GM20000 (cell line): ENCODE data around the gene JARID2.

Experiments
- DNase-seq: peaks from one replicate; pipeline ENCODE4 v3.0.0; 2012; ENCODE audit warnings: low spot score
- TF ChIP-seq, protein P1 (sequence below): IDR thresholded peaks from 2 replicates; pipeline ENCODE4 v1.5.1; 2012; ENCODE audit warnings: mild to moderate bottlenecking, control low read depth; ENCODE audit errors: extremely low read depth, missing control alignments

The JARID2 gene

DNA sequence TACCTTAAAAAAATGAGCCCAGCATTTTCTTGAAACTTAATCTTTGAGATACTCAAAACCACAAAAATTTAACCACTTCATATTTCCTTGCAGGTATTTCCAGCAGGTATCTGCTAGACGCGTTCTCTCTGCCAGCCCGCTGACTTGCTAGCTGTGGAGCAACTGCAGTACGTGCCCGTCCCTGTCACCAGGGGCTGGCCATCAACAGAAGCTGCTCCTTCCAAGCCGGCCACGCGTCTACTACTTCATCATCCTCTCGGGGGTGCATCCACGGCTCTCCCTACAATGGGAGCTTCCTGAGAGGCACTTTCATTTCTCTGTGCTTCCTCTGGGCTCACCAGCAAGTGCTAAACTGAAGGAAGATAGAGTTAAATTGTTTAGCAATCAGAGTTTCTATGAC lies 284.5 kb downstream of the JARID2 start:
- TF ChIP-seq, protein P1, sequence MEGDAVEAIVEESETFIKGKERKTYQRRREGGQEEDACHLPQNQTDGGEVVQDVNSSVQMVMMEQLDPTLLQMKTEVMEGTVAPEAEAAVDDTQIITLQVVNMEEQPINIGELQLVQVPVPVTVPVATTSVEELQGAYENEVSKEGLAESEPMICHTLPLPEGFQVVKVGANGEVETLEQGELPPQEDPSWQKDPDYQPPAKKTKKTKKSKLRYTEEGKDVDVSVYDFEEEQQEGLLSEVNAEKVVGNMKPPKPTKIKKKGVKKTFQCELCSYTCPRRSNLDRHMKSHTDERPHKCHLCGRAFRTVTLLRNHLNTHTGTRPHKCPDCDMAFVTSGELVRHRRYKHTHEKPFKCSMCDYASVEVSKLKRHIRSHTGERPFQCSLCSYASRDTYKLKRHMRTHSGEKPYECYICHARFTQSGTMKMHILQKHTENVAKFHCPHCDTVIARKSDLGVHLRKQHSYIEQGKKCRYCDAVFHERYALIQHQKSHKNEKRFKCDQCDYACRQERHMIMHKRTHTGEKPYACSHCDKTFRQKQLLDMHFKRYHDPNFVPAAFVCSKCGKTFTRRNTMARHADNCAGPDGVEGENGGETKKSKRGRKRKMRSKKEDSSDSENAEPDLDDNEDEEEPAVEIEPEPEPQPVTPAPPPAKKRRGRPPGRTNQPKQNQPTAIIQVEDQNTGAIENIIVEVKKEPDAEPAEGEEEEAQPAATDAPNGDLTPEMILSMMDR = no peak
- DNase-seq = no peak

DNA sequence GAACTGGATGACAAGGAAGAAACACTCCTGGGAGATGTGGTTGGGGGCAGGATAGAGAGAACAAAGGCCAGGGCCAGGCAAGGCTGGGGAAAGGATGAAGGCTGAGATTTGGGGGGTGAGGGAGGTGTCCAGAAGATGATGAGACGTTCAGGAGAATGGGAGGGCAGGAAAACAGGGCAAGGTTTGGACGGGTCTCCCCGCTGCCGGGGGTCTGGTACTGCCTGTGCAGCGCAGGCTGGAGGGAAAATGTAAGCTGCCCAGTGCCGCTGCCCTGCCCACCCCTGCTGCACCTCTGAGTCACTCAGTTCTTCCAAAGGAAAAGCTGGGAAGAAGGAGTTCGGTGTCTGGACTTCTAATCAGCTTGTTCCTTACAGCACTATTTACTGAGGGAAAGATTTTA lies 286.1 kb downstream of the JARID2 start:
- no peak for DNase-seq
- TF ChIP-seq, protein P1 = no peak

DNA sequence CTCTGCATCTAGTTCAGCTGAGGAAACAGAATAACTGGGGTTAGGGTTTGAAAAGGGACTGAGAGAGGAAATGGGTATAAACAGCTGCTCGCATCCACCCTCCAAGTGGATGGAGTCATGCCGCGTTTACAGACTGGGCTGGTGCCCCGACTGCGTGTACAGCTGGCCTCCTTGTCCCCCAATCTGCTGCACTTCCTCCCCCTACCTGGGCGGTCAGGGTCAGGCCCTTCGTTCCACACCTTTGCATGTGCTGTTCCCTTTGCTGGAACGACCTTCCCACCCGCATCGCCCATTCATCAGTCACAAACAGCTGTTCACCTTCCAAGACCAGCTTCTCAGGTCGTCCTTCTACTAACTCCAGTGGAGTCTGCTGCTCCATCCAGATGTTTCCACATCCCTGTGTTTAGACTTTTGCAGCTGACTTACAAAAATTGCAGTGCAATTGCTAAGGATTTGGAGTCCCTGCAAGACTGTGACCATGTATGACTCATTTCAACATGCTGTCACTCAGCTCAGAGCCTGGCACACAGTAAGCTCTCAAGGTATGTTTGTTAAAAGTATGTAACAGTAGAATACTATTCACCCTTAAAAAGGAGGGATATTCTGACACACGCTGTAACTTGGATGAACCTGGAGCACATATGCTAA lies 287.6 kb downstream of the JARID2 start:
- TF ChIP-seq, protein P1 = no peak
- DNase-seq = no peak

DNA sequence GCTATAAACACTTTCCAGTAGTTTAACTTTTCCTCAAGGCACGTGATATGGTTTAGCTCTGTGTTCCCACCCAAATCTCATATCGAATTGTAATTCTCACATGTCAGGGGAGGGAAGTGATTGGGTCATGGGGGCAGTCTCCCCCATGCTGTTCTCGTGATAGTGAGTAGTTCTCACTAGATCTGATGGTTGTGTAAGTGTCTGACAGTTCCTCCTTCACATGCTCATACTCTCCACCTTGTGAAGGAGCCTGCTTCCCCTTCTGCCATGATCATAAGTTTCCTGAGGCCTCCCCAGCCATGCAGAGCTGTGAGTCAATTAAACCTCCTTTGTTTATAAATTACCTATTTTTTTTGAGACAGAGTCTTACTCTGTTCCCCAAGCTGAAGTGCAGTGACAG lies 289.1 kb downstream of the JARID2 start:
- TF ChIP-seq, protein P1 = no peak
- DNase-seq = no peak

DNA sequence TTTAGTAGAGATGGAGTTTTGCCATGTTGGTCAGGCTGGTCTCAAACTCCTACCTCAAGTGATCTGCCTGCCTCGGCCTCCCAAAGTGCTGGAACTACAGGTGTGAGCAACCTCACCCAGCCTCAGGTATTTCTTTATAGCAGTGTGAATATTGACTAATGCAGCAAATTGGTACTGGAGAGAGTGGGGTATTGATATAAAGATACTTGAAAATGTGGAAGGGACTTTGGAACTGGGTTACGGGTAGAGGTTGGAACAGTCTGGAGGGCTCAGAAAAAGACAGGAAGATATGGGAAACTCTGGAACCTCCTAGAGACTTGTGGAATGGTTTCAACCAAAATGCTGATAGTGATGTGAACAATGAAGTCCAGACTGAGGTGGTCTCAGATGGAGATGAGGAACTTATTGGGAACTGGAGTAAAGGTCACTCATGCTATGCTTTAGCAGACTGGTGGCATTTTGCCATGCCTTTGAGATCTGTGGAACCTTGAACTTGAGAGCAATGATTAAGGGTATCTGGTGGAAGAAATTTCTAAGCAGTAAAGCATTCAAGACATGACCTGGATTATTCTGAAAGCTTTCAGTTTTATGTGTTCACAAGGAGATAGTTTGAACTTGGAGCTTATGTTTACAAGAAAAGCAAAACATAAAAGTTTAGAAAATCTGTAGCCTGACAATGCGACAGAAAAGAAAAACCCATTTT lies 289.8 kb downstream of the JARID2 start:
- TF ChIP-seq, protein P1 = no peak
- no peak for DNase-seq

DNA sequence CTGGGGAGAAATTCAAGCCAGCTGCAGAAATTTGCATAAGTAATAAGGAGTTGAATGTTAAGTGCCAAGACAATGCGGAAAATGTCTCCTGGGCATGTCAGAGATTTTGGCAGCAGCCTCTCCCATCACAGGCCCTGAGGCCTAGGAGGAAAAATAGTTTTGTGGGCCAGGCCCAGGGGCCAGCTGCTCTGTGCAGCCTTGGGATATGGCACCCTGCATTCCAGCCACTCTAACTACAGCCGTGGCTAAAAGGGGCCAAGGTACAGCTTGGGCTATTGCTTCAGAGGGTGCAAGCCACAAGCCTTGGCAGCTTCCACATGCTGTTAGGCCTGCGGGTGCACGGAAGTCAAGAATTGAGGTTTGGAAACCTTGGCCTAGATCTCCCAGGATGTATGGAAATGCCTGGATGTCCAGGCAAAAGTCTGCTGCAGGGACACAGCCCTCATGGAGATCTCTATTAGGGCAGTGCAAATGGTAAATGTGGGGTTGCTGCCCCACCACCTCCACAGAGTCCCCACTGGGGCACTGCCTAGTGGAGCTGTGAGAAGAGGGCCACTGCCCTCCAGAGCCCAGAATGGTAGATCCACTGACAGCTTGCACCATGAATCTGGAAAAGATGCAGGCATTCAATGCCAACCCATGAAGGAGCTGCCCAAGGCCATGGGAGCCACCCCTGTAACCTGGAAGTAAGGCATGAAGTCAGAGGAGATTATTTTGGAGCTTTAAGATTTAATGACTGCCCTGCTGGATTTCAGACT lies 290.5 kb downstream of the JARID2 start:
- TF ChIP-seq, protein P1 = no peak
- no peak for DNase-seq

DNA sequence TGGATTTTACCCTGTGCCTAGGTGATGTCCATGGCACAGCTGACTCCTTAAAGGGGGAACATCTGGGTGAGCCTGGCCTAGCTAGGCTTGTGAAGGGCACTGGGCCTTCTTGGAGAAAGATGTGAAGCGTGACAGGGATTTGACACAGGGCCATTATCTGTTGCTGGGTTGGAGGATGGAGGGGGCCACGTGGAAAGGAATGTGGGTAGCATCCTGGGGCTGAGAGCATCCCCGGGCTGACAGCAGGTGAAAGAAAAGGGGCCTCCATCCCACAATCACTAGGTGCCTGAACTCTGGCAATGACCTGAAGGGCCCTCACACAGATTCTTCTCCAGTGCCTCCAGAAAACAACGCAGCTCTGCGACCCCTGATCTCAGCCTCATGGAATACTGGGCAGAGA lies 292.2 kb downstream of the JARID2 start:
- no peak for DNase-seq
- TF ChIP-seq, protein P1 = no peak
